Measurements from ENCODE around the gene UBXN7. TPM values are rescaled to one million over a fixed set of nuclear protein-coding genes. Genes with fewer than 3 reads are reported as not detected.
"Not testable (repeated sequence)": the region's sequence is repeated elsewhere in the genome, so short reads cannot be mapped to it uniquely, and the experiment has no call there.

Gene UBXN7
- total and polyA plus RNA-seq, 3 experiments from 2014 or later, result 32.6 to 52.1 (median 51.7) TPM

GRCh38 chr3:196431181-196432136, 768 bp downstream of the UBXN7 start:
- H3K27me3 ChIP-seq (ENCODE audit: insufficient read depth, low read length, poor library complexity, severe bottlenecking), result no peaks in the 10 kb centered on the region
- no peaks in the 10 kb centered on the region for H3K36me3 ChIP-seq (ENCODE audit: insufficient read depth, low read length)
- H3K27me3 Mint-ChIP-seq, result peaks cover 0 to 5% of the 10 kb centered on the region in 2 donors
- ChIA-PET POLR2A (interaction anchor here (0.5 to 1.1 kb wide), 4 partner anchors 72 to 358 kb away, joined by 3 to 4 read pairs (median 3); partner anchors contain the start of genes DYNLT2B and RNF168), CTCF (no interaction called here)
- H3K36me3 Mint-ChIP-seq, result peaks cover 0 to 27% (median 5%) of the 10 kb centered on the region in 3 donors
- H3K4me1 Mint-ChIP-seq, result peaks cover 22 to 43% (median 41%) of the 10 kb centered on the region in 3 donors
- peak overlapping the region; percentile 65 to 99 (median 89) for H3K27ac Mint-ChIP-seq
- H3K4me3 ChIP-seq (ENCODE audit: low read length), result peak overlapping the region; percentile 95
- H3K9me3 ChIP-seq (ENCODE audit: low read length), result no peaks in the 10 kb centered on the region
- H3K27ac ChIP-seq (ENCODE audit: low read depth, low read length), result peak overlapping the region; percentile 85
- H3K9me3 Mint-ChIP-seq, result no peaks in the 10 kb centered on the region
- peak overlapping the region; percentile 77 to 99 (median 86) for H3K4me3 Mint-ChIP-seq
- DNase-seq, result peak in 4 of 5 donors; percentile 1 to 51 (median 24)
- H3K4me1 ChIP-seq (ENCODE audit: insufficient read depth, low read length), result peaks cover 14% of the 10 kb centered on the region

GRCh38 chr3:196428041-196428440, 4.2 kb downstream of the UBXN7 start:
- H3K36me3 Mint-ChIP-seq, result peaks cover 0 to 40% (median 5%) of the 10 kb centered on the region in 3 donors

GRCh38 chr3:196424421-196424820, 7.8 kb downstream of the UBXN7 start:
- Mint-ChIP-seq H3K36me3 (peaks cover 0 to 26% (median 5%) of the 10 kb centered on the region in 3 donors), H3K4me1 (peaks cover 43 to 73% (median 69%) of the 10 kb centered on the region in 3 donors)
- H3K36me3 ChIP-seq (ENCODE audit: insufficient read depth, low read length); DNase-seq; H3K4me3 ChIP-seq (ENCODE audit: low read length); CTCF ChIA-PET; POLR2A ChIA-PET; H3K9me3 ChIP-seq (ENCODE audit: low read length); H3K4me1 ChIP-seq (ENCODE audit: insufficient read depth, low read length); H3K9me3 Mint-ChIP-seq; H3K4me3 Mint-ChIP-seq; H3K27me3 ChIP-seq (ENCODE audit: insufficient read depth, low read length, poor library complexity, severe bottlenecking); H3K27me3 Mint-ChIP-seq; H3K27ac ChIP-seq (ENCODE audit: low read depth, low read length); H3K27ac Mint-ChIP-seq: not testable (repeated sequence)

More at GRCh38 chr3:196428041-196428440, 4.2 kb downstream of the UBXN7 start:
- H3K4me1 Mint-ChIP-seq, result peaks cover 35 to 61% (median 57%) of the 10 kb centered on the region in 3 donors
- H3K27ac Mint-ChIP-seq, result no peak overlapping the region
- Histone ChIP-seq H3K27ac (ENCODE audit: low read depth, low read length) (no peak overlapping the region), H3K4me3 (ENCODE audit: low read length) (no peak overlapping the region), H3K4me1 (ENCODE audit: insufficient read depth, low read length) (peaks cover 10% of the 10 kb centered on the region), H3K9me3 (ENCODE audit: low read length) (no peaks in the 10 kb centered on the region), H3K36me3 (ENCODE audit: insufficient read depth, low read length) (no peaks in the 10 kb centered on the region), H3K27me3 (ENCODE audit: insufficient read depth, low read length, poor library complexity, severe bottlenecking) (no peaks in the 10 kb centered on the region)
- DNase-seq, result no peak
- POLR2A ChIA-PET, result no interaction called here
- peaks cover 0 to 5% of the 10 kb centered on the region in 2 donors for H3K27me3 Mint-ChIP-seq
- no peaks in the 10 kb centered on the region for H3K9me3 Mint-ChIP-seq
- H3K4me3 Mint-ChIP-seq, result no peak overlapping the region
- CTCF ChIA-PET, result interaction anchor here (1.0 kb wide), 1 partner anchor 11 kb away, joined by 3 read pairs; no protein-coding TSS in a partner anchor

GRCh38 chr3:196423044-196423781, 9.0 kb downstream of the UBXN7 start:
- POLR2A ChIA-PET, result interaction anchor here (0.7 kb wide), 1 partner anchor 158 kb away, joined by 9 read pairs; no protein-coding TSS in a partner anchor
- H3K9me3 ChIP-seq (ENCODE audit: low read length), result no peaks in the 10 kb centered on the region
- Mint-ChIP-seq H3K4me3 (peak overlapping the region in 1 of 7 donors; percentile 30), H3K9me3 (no peaks in the 10 kb centered on the region), H3K27ac (peak overlapping the region in 4 of 8 donors; percentile 4 to 52 (median 29)), H3K36me3 (peaks cover 0 to 25% (median 5%) of the 10 kb centered on the region in 3 donors), H3K27me3 (no peaks in the 10 kb centered on the region), H3K4me1 (peaks cover 52 to 80% (median 75%) of the 10 kb centered on the region in 3 donors)
- no peak overlapping the region for H3K4me3 ChIP-seq (ENCODE audit: low read length)
- H3K36me3 ChIP-seq (ENCODE audit: insufficient read depth, low read length), result no peaks in the 10 kb centered on the region
- no peak for DNase-seq
- no peaks in the 10 kb centered on the region for H3K4me1 ChIP-seq (ENCODE audit: insufficient read depth, low read length)
- no peak overlapping the region for H3K27ac ChIP-seq (ENCODE audit: low read depth, low read length)
- CTCF ChIA-PET, result no interaction called here
- no peaks in the 10 kb centered on the region for H3K27me3 ChIP-seq (ENCODE audit: insufficient read depth, low read length, poor library complexity, severe bottlenecking)

- CTCF ChIA-PET; H3K4me3 Mint-ChIP-seq; H3K27me3 ChIP-seq (ENCODE audit: insufficient read depth, low read length, poor library complexity, severe bottlenecking); DNase-seq; H3K9me3 Mint-ChIP-seq; H3K36me3 ChIP-seq (ENCODE audit: insufficient read depth, low read length); H3K27ac ChIP-seq (ENCODE audit: low read depth, low read length); H3K27me3 Mint-ChIP-seq; POLR2A ChIA-PET; H3K9me3 ChIP-seq (ENCODE audit: low read length); H3K4me1 ChIP-seq (ENCODE audit: insufficient read depth, low read length); H3K4me3 ChIP-seq (ENCODE audit: low read length); H3K27ac Mint-ChIP-seq: not testable (repeated sequence)
- H3K36me3 Mint-ChIP-seq, result peaks cover 0 to 20% (median 1%) of the 10 kb centered on the region in 3 donors
- H3K4me1 Mint-ChIP-seq, result peaks cover 53 to 78% (median 70%) of the 10 kb centered on the region in 3 donors
Observed at GRCh38 chr3:196421668-196422067, 10.6 kb downstream of the UBXN7 start.

- Histone ChIP-seq H3K4me1 (ENCODE audit: insufficient read depth, low read length) (no peaks in the 10 kb centered on the region), H3K4me3 (ENCODE audit: low read length) (no peak overlapping the region), H3K27ac (ENCODE audit: low read depth, low read length) (no peak overlapping the region), H3K9me3 (ENCODE audit: low read length) (no peaks in the 10 kb centered on the region), H3K27me3 (ENCODE audit: insufficient read depth, low read length, poor library complexity, severe bottlenecking) (no peaks in the 10 kb centered on the region), H3K36me3 (ENCODE audit: insufficient read depth, low read length) (no peaks in the 10 kb centered on the region)
- peak overlapping the region in 1 of 7 donors; percentile 37 for H3K4me3 Mint-ChIP-seq
- H3K4me1 Mint-ChIP-seq, result peaks cover 53 to 80% (median 62%) of the 10 kb centered on the region in 3 donors
- ChIA-PET CTCF (no interaction called here), POLR2A (no interaction called here)
- peaks cover 0 to 15% (median 2%) of the 10 kb centered on the region in 3 donors for H3K36me3 Mint-ChIP-seq
- H3K27ac Mint-ChIP-seq, result no peak overlapping the region
- H3K9me3 Mint-ChIP-seq, result no peaks in the 10 kb centered on the region
- no peak for DNase-seq
- no peaks in the 10 kb centered on the region for H3K27me3 Mint-ChIP-seq
Observed at GRCh38 chr3:196419386-196419785, 12.8 kb downstream of the UBXN7 start.

GRCh38 chr3:196418601-196419000, 13.6 kb downstream of the UBXN7 start:
- no peaks in the 10 kb centered on the region for H3K27me3 Mint-ChIP-seq
- Histone ChIP-seq H3K36me3 (ENCODE audit: insufficient read depth, low read length) (no peaks in the 10 kb centered on the region), H3K9me3 (ENCODE audit: low read length) (no peaks in the 10 kb centered on the region), H3K4me1 (ENCODE audit: insufficient read depth, low read length) (peaks cover under 1% of the 10 kb centered on the region), H3K27me3 (ENCODE audit: insufficient read depth, low read length, poor library complexity, severe bottlenecking) (no peaks in the 10 kb centered on the region), H3K27ac (ENCODE audit: low read depth, low read length) (no peak overlapping the region), H3K4me3 (ENCODE audit: low read length) (no peak overlapping the region)
- H3K4me3 Mint-ChIP-seq, result no peak overlapping the region
- H3K36me3 Mint-ChIP-seq, result peaks cover 0 to 13% (median 2%) of the 10 kb centered on the region in 3 donors
- DNase-seq, result no peak
- H3K4me1 Mint-ChIP-seq, result peaks cover 55 to 81% (median 66%) of the 10 kb centered on the region in 3 donors
- CTCF ChIA-PET, result interaction anchor here (1.1 kb wide), 1 partner anchor 111 kb away, joined by 3 read pairs; no protein-coding TSS in a partner anchor
- POLR2A ChIA-PET, result no interaction called here
- peak overlapping the region in 2 of 8 donors; percentile 7 to 54 for H3K27ac Mint-ChIP-seq
- no peaks in the 10 kb centered on the region for H3K9me3 Mint-ChIP-seq
